ENCODE measurements around the gene CCDC159.
"Not testable (repeated sequence)": the region's sequence is repeated elsewhere in the genome, so short reads cannot be mapped to it uniquely, and the experiment has no call there.

The CCDC159 gene

GRCh38 chr19:11361771-11362731, 15.7 kb downstream of the CCDC159 start:
- H3K4me3 ChIP-seq (ENCODE audit: low read length): no peak overlapping the region
- no peak for DNase-seq (ENCODE audit: low read depth, low spot score)

- H3K4me3 ChIP-seq (ENCODE audit: low read length): no peak overlapping the region
- no peak for DNase-seq (ENCODE audit: low read depth, low spot score)
Observed at GRCh38 chr19:11363881-11364280, 17.6 kb downstream of the CCDC159 start.

- no peak overlapping the region for H3K4me3 ChIP-seq (ENCODE audit: low read length)
- no peak for DNase-seq (ENCODE audit: low read depth, low spot score)
Observed at GRCh38 chr19:11364296-11364904, 18.1 kb downstream of the CCDC159 start.

- no peak overlapping the region for H3K4me3 ChIP-seq (ENCODE audit: low read length)
- DNase-seq (ENCODE audit: low read depth, low spot score): no peak
Observed at GRCh38 chr19:11364935-11365334, 18.6 kb downstream of the CCDC159 start.

- H3K4me3 ChIP-seq (ENCODE audit: low read length): no peak overlapping the region
- no peak for DNase-seq (ENCODE audit: low read depth, low spot score)
Observed at GRCh38 chr19:11365557-11366117, 19.3 kb downstream of the CCDC159 start.

GRCh38 chr19:11367528-11367927, 21.2 kb downstream of the CCDC159 start:
- no peak for DNase-seq (ENCODE audit: low read depth, low spot score)
- H3K4me3 ChIP-seq (ENCODE audit: low read length): no peak overlapping the region

- no peak overlapping the region for H3K4me3 ChIP-seq (ENCODE audit: low read length)
- DNase-seq (ENCODE audit: low read depth, low spot score): no peak
Observed at GRCh38 chr19:11370744-11371143, 24.4 kb downstream of the CCDC159 start.

GRCh38 chr19:11373166-11373884, 27.0 kb downstream of the CCDC159 start:
- H3K4me3 ChIP-seq (ENCODE audit: low read length): no peak overlapping the region
- DNase-seq (ENCODE audit: low read depth, low spot score): no peak

- H3K4me3 ChIP-seq (ENCODE audit: low read length): peak overlapping the region; percentile 64
- DNase-seq (ENCODE audit: low read depth, low spot score): no peak
Observed at GRCh38 chr19:11373885-11374432, 27.6 kb downstream of the CCDC159 start.

- DNase-seq (ENCODE audit: low read depth, low spot score): peak; percentile 99
- peak within 1 kb of the TSS; percentile 64 for H3K4me3 ChIP-seq (ENCODE audit: low read length)
Observed at GRCh38 chr19:11374433-11375142, 28.3 kb downstream of the CCDC159 start, which contains the start of gene SWSAP1. Gene SWSAP1 (plus strand): TSS chr19:11374666. CDS start chr19:11374681, 15 bp downstream.

- peak; percentile 68 for DNase-seq (ENCODE audit: low read depth, low spot score)
- peak overlapping the region; percentile 64 for H3K4me3 ChIP-seq (ENCODE audit: low read length)
Observed at GRCh38 chr19:11375143-11375948, 29.0 kb downstream of the CCDC159 start.

- DNase-seq (ENCODE audit: low read depth, low spot score): no peak
Observed at GRCh38 chr19:11377237-11377636, 30.9 kb downstream of the CCDC159 start.

GRCh38 chr19:11377756-11378155, 31.4 kb downstream of the CCDC159 start:
- H3K4me3 ChIP-seq (ENCODE audit: low read length): no peak overlapping the region
- DNase-seq (ENCODE audit: low read depth, low spot score): no peak

More at GRCh38 chr19:11377237-11377636, 30.9 kb downstream of the CCDC159 start:
- peak overlapping the region; percentile 7; the same call in 1 of the 2 replicates for H3K4me3 ChIP-seq (ENCODE audit: low read length)

GRCh38 chr19:11378319-11379189, 32.2 kb downstream of the CCDC159 start:
- DNase-seq (ENCODE audit: low read depth, low spot score): no peak
- no peak overlapping the region for H3K4me3 ChIP-seq (ENCODE audit: low read length)

GRCh38 chr19:11379269-11379845, 33.0 kb downstream of the CCDC159 start:
- H3K4me3 ChIP-seq (ENCODE audit: low read length); DNase-seq (ENCODE audit: low read depth, low spot score): not testable (repeated sequence)

GRCh38 chr19:11379857-11380350, 33.6 kb downstream of the CCDC159 start:
- peak overlapping the region; percentile 76 for H3K4me3 ChIP-seq (ENCODE audit: low read length)
- DNase-seq (ENCODE audit: low read depth, low spot score): no peak

Data from Jurkat, Clone E6-1 (cell line).